Measurements from ENCODE around the gene NUP35.

GRCh38 chr2:183112577-183112976, 11.7 kb upstream of the NUP35 start:
- TF ChIP-seq POLR2A (IDR thresholded peaks at IDR 0.05) (no peak), CTCF (IDR thresholded peaks at IDR 0.05) (no peak), POLR2AphosphoS5 (IDR thresholded peaks at IDR 0.05) (no peak)

Measured in gastroesophageal sphincter (tissue), 3 donors.